HFF-Myc (cell line): ENCODE results near the gene GDI1.

Experiments
- DNase-seq: peaks from one replicate; pipeline ENCODE4 v3.0.0-alpha.2; 2011; ENCODE audit warnings: low read depth; ENCODE audit errors: extremely low read depth
- H3K4me3 ChIP-seq: replicated peaks from 2 replicates; pipeline ENCODE4 v1.5.1; 2011; ENCODE audit warnings: low read depth, mild to moderate bottlenecking, control low read depth, low read length
- CTCF ChIP-seq: IDR thresholded peaks from 2 replicates; pipeline ENCODE4 v1.5.1; 2012; ENCODE audit warnings: mild to moderate bottlenecking, low read depth, low read length, control low read depth; ENCODE audit errors: missing control alignments

The GDI1 gene

GRCh38 chrX:154469114-154469513, 32.2 kb downstream of the GDI1 start:
- no peak for DNase-seq

GRCh38 chrX:154469880-154470279, 32.9 kb downstream of the GDI1 start:
- H3K4me3 ChIP-seq: no peak overlapping the region
- TF ChIP-seq CTCF: no peak
- no peak for DNase-seq

More at GRCh38 chrX:154469114-154469513, 32.2 kb downstream of the GDI1 start:
- no peak overlapping the region for H3K4me3 ChIP-seq
- TF ChIP-seq CTCF: no peak

DNA sequence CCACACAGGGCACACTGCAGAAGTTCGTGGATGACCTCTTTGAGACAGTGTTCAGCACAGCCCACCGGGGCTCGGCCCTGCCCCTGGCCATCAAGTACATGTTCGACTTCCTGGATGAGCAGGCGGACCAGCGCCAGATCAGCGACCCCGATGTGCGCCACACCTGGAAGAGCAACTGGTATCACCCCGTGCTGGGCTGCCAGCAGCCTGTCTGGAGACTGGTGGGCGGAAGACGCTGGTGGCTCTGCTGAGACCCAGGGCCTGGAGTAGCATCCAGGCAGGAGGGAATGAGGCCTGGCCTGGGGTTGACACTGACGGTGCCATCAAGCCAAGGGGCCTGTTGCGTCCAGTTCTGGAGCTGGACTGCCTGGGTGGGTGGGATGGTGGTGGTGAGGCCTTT, 33.5 kb downstream of the GDI1 start:
- DNase-seq: no peak
- no peak for TF ChIP-seq CTCF
- no peak overlapping the region for H3K4me3 ChIP-seq

- no peak overlapping the region for H3K4me3 ChIP-seq
- DNase-seq: no peak
- TF ChIP-seq CTCF: no peak
Measured at GRCh38 chrX:154470914-154471568, 34.1 kb downstream of the GDI1 start.

DNA sequence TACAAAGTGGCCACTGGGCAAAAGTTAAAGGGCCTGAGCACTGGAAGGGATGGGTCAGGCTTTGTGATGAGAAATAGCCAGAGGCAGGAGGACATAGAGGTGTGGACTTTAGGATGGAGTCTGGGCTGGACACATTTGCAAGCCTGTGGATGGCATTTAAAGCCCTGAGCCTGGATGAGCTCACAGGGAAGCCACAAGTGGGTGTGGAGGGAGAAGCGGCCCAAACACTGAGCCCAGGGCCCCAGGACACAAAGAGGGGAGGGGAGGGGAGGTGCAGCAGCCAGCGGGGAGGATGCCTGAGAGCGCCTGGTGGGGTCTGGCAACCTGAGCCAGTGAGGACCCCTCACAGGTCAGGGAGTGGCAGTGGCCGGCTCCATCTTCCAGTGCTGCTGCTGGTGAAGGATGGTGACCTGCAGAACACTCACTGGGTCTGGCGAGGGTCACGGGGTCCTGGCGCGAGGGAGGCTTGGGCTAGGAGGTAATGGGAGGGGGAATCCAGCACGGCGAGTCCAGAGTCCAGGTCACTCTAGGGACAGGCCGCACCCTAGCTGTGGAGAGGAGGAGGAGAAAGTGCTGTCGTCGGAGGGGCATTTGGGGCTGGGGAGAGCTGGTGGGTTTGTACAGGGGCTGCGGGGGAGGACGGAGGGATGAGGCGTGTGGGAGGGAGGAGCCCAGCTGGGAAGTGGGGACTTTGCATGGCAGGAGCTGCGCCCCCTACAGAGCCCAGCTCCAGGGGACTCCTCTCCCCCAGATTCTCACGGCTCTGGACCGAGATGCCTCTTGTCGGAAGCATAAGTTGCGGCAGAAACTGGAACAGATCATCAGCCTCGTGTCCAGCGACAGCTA, 35.1 kb downstream of the GDI1 start:
- no peak for DNase-seq
- H3K4me3 ChIP-seq: no peak overlapping the region
- TF ChIP-seq CTCF: no peak

DNA sequence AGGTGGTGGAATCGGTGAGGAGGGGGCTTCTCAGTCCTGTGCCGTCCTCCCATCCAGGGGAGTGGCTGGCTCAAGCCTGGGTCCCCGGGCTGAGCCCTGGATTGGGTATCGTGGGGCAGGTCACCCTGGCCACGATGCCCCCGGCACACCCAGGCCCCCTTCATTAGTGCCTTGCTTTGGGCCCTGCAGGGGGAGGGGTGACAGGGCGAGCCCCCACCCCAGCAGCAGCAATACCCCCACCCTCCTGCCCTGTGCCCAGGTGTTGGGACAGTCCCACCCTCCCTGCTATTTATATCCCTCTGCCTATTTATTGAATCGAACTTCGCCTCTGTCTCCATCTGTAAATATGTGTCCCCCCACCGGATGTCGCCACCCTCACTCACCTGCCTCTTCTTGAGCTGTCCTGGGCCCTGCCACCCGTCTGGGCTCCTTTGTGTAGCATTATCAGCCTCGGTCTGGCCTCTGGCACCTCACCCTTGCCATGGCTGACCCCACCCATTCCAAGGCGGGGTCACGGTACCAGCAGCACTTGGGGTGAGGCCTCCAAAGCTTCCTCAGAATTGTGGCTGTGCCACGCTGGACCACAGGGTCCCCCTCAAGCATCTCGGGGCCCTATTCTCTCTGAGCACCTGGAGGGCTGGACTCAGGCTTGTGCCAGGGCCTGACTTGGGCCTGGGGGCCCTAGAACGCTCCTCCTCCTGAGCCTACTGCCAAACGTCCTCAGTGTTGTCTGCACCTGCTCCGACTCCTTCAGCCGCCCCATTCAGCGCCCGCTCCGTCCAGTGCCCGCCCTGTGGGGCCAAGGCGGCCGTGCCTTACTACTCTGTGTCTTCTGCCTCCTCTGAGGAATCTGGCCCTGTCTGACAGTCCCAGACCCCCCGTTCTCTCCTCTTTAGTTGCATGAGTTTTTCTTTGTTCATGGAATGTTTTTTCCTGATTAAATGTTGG, 36.0 kb downstream of the GDI1 start:
- no peak for DNase-seq
- no peak for TF ChIP-seq CTCF
- no peak overlapping the region for H3K4me3 ChIP-seq
